Measurements from ENCODE around the gene MAU2.

GRCh38 chr19:19308373-19308772, 12.3 kb upstream of the MAU2 start:
- TF ChIP-seq CTCF (IDR thresholded peaks at IDR 0.05) (no peak), POLR2A (IDR thresholded peaks at IDR 0.05) (no peak)
